Parathyroid adenoma (tissue), 2 donors: ENCODE results near the gene IRF6.

ENCODE experiments used
- H2AFZ ChIP-seq: fragments of 300-600 bp; sonication (generic); one replicate; pipeline ENCODE4 v1.7.0; 2017; ENCODE audit warnings: antibody characterized with exemption, mild to moderate bottlenecking
- H3K27ac ChIP-seq: fragments of 300-600 bp; sonication (generic); one replicate; pipeline ENCODE4 v1.7.0; 2017
- H3K27me3 ChIP-seq: fragments of 300-600 bp; sonication (generic); one replicate; pipeline ENCODE4 v1.7.0; 2017; ENCODE audit warnings: low read length; ENCODE audit not compliant: control insufficient read depth, insufficient read depth
- H3K36me3 ChIP-seq: fragments of 300-600 bp; sonication (generic); one replicate; pipeline ENCODE4 v1.7.0; 2017; ENCODE audit warnings: low read length; ENCODE audit not compliant: control insufficient read depth, insufficient read depth
- H3K4me1 ChIP-seq: fragments of 300-600 bp; sonication (generic); one replicate; pipeline ENCODE4 v1.7.0; 2017; ENCODE audit warnings: control low read depth
- H3K4me2 ChIP-seq: fragments of 300-600 bp; sonication (generic); one replicate; pipeline ENCODE4 v1.7.0; 2017; ENCODE audit warnings: low read length
- H3K4me3 ChIP-seq: fragments of 300-600 bp; sonication (generic); one replicate; pipeline ENCODE4 v1.7.0; 2017; ENCODE audit warnings: low read depth, low read length
- H3K79me2 ChIP-seq: fragments of 300-600 bp; sonication (generic); one replicate; pipeline ENCODE4 v1.7.0; 2017; ENCODE audit warnings: control low read depth
- H3K9ac ChIP-seq: fragments of 300-600 bp; sonication (generic); one replicate; pipeline ENCODE4 v1.7.0; 2017; ENCODE audit warnings: mild to moderate bottlenecking
- H3K9me3 ChIP-seq: fragments of 300-600 bp; sonication (generic); one replicate; pipeline ENCODE4 v1.7.0; 2017; ENCODE audit warnings: low read length; ENCODE audit not compliant: control insufficient read depth
- CTCF ChIP-seq: fragments of 300-600 bp; sonication (generic); IDR thresholded peaks from one replicate; pipeline ENCODE4 v1.7.0; 2017; ENCODE audit warnings: antibody characterized with exemption, mild to moderate bottlenecking
- donor health status: primary hyperparathyroidism.

Gene IRF6

GRCh38 chr1:209785592-209785991 lies 20.4 kb downstream of the IRF6 start:
- no peak overlapping the region for H3K4me3 ChIP-seq
- TF ChIP-seq CTCF, result no peak
- H2AFZ ChIP-seq, result no peak overlapping the region
- no peaks in the 10 kb centered on the region for H3K9me3 ChIP-seq
- H3K4me2 ChIP-seq, result no peak overlapping the region
- H3K27ac ChIP-seq, result no peak overlapping the region
- H3K9ac ChIP-seq, result no peak overlapping the region
- no peaks in the 10 kb centered on the region for H3K79me2 ChIP-seq
- no peaks in the 10 kb centered on the region for H3K36me3 ChIP-seq
- H3K4me1 ChIP-seq, result no peaks in the 10 kb centered on the region
- H3K27me3 ChIP-seq, result no peaks in the 10 kb centered on the region

GRCh38 chr1:209784265-209785169 lies 21.4 kb downstream of the IRF6 start, which contains the start of gene C1orf74:
TSS of gene C1orf74 (minus strand) at chr1:209784559. CDS start at chr1:209783634, 925 bp downstream.
- H3K27ac ChIP-seq, result peak within 1 kb of the TSS; percentile 84
- H3K4me3 ChIP-seq, result peak within 1 kb of the TSS; percentile 91
- no peaks in the 10 kb centered on the region for H3K27me3 ChIP-seq
- peak within 1 kb of the TSS; percentile 93 for H3K4me2 ChIP-seq
- H3K9me3 ChIP-seq, result no peaks in the 10 kb centered on the region
- TF ChIP-seq CTCF, result no peak
- peak within 1 kb of the TSS; percentile 91 for H2AFZ ChIP-seq
- no peaks in the 10 kb centered on the region for H3K79me2 ChIP-seq
- H3K36me3 ChIP-seq, result no peaks in the 10 kb centered on the region
- H3K4me1 ChIP-seq, result no peaks in the 10 kb centered on the region
- H3K9ac ChIP-seq, result peak within 1 kb of the TSS; percentile 29

GRCh38 chr1:209783386-209783785 lies 22.6 kb downstream of the IRF6 start:
- Histone ChIP-seq H3K79me2 (no peaks in the 10 kb centered on the region), H3K4me1 (no peaks in the 10 kb centered on the region), H3K9me3 (no peaks in the 10 kb centered on the region), H2AFZ (no peak overlapping the region), H3K36me3 (no peaks in the 10 kb centered on the region), H3K4me3 (no peak overlapping the region), H3K4me2 (no peak overlapping the region), H3K27ac (no peak overlapping the region), H3K27me3 (no peaks in the 10 kb centered on the region), H3K9ac (no peak overlapping the region)
- TF ChIP-seq CTCF, result no peak

GRCh38 chr1:209780268-209780667 lies 25.7 kb downstream of the IRF6 start:
- no peaks in the 10 kb centered on the region for H3K27me3 ChIP-seq
- no peaks in the 10 kb centered on the region for H3K9me3 ChIP-seq
- H3K9ac ChIP-seq, result no peak overlapping the region
- TF ChIP-seq CTCF, result no peak
- no peak overlapping the region for H3K4me3 ChIP-seq
- no peak overlapping the region for H3K27ac ChIP-seq
- H3K4me2 ChIP-seq, result no peak overlapping the region
- no peaks in the 10 kb centered on the region for H3K4me1 ChIP-seq
- H3K36me3 ChIP-seq, result no peaks in the 10 kb centered on the region
- no peaks in the 10 kb centered on the region for H3K79me2 ChIP-seq
- no peak overlapping the region for H2AFZ ChIP-seq
